Lower leg skin (tissue), 3 donors: ENCODE results near the gene LTC4S.

Source experiments
- CTCF ChIP-seq, 3 donors: fragments of 450-650 bp; IDR thresholded peaks; one replicate each; pipeline ENCODE4 v1.5.1; 2016; ENCODE audit warnings: antibody characterized with exemption in 3 of 3, mild to moderate bottlenecking in 3 of 3, moderate library complexity in 2 of 3
- POLR2A ChIP-seq, 2 donors: fragments of 450-650 bp; IDR thresholded peaks; one replicate each; pipeline ENCODE4 v1.6.1; 2016 to 2017; ENCODE audit warnings: antibody characterized with exemption in 2 of 2, mild to moderate bottlenecking in 1 of 2, moderate library complexity in 1 of 2

GRCh38 chr5:179781846-179782245 lies 11.9 kb upstream of the LTC4S start:
- no peak for TF ChIP-seq POLR2A (IDR thresholded peaks at IDR 0.05)
- TF ChIP-seq CTCF (IDR thresholded peaks at IDR 0.05), result no peak
